DND-41 (cell line): ENCODE results near the gene LHPP.

Experiments
- ATAC-seq: fragments of 200-7000 bp; cut with Tn5 transposase; 3 replicates; pipeline ENCODE4 v1.9.1; 2021; ENCODE audit warnings: low read depth; ENCODE audit not compliant: insufficient read depth
- DNase-seq: peaks from one replicate; pipeline ENCODE4 v3.0.0-alpha.2; 2020
- H2AFZ ChIP-seq: 2 replicates; pipeline ENCODE4 v1.6.0; 2012; ENCODE audit warnings: low read depth, low read length
- H3K27ac ChIP-seq: 2 replicates; pipeline ENCODE4 v1.5.1; 2012; ENCODE audit warnings: low read length, inconsistent platforms
- H3K27me3 ChIP-seq: fragments of 200-600 bp; sonication (generic); 2 replicates; pipeline ENCODE4 v1.6.0; 2012; ENCODE audit warnings: low read length, mild to moderate bottlenecking, inconsistent platforms; ENCODE audit not compliant: insufficient read depth, poor library complexity
- H3K36me3 ChIP-seq: 2 replicates; pipeline ENCODE4 v1.5.1; 2012; ENCODE audit warnings: low read length, inconsistent platforms; ENCODE audit not compliant: insufficient read depth
- H3K4me1 ChIP-seq: 2 replicates; pipeline ENCODE4 v1.5.1; 2012; ENCODE audit warnings: mild to moderate bottlenecking, low read length; ENCODE audit not compliant: insufficient read depth
- H3K4me2 ChIP-seq: 2 replicates; pipeline ENCODE4 v1.6.0; 2012; ENCODE audit warnings: mild to moderate bottlenecking, moderate library complexity, low read length, inconsistent platforms; ENCODE audit not compliant: insufficient read depth
- H3K4me3 ChIP-seq, 2 experiments: fragments of 200-600 bp in 1 of 2; shearing (Covaris generic) in 1 of 2; 2 replicates each; pipeline ENCODE4 v1.5.1; 2012 to 2016; ENCODE audit warnings: inconsistent platforms in 2 of 2, low read length in 2 of 2, mild to moderate bottlenecking in 2 of 2, low read depth in 1 of 2, moderate library complexity in 1 of 2
- H3K79me2 ChIP-seq: 2 replicates; pipeline ENCODE4 v1.6.0; 2012; ENCODE audit warnings: low read length, inconsistent platforms; ENCODE audit not compliant: insufficient read depth
- H3K9ac ChIP-seq: 2 replicates; pipeline ENCODE4 v1.6.0; 2012; ENCODE audit warnings: low read depth, mild to moderate bottlenecking, inconsistent platforms, low read length, moderate library complexity
- H3K9me3 ChIP-seq: 2 replicates; pipeline ENCODE4 v1.5.1; 2012; ENCODE audit warnings: low read length, moderate library complexity, mild to moderate bottlenecking, inconsistent platforms; ENCODE audit not compliant: insufficient read depth, severe bottlenecking
- H4K20me1 ChIP-seq: 2 replicates; pipeline ENCODE4 v1.6.0; 2012; ENCODE audit warnings: low read length; ENCODE audit not compliant: insufficient read depth
- CTCF ChIP-seq: IDR thresholded peaks from 2 replicates; pipeline ENCODE4 v1.5.1; 2012; ENCODE audit warnings: borderline replicate concordance, low read length, moderate library complexity, mild to moderate bottlenecking; ENCODE audit not compliant: poor library complexity, severe bottlenecking; ENCODE audit errors: extremely low read depth
- EZH2 ChIP-seq: IDR thresholded peaks from 3 replicates; pipeline ENCODE4 v1.6.1; 2012; ENCODE audit warnings: borderline replicate concordance, low read depth, mild to moderate bottlenecking, moderate library complexity, low read length, inconsistent platforms; ENCODE audit not compliant: severe bottlenecking

LHPP gene

GRCh38 chr10:124604214-124605000 lies 142.8 kb downstream of the LHPP start:
- DNase-seq (no peak), ATAC-seq (no peak)
- Histone ChIP-seq H3K79me2 (no peaks in the 10 kb centered on the region), H3K27me3 (no peaks in the 10 kb centered on the region), H3K4me2 (no peak overlapping the region), H4K20me1 (0 out of 2 replicates have a peak, but pooled peaks cover 2% of the 10 kb centered on the region), H3K9me3 (no peaks in the 10 kb centered on the region), H3K4me1 (peaks cover 5% of the 10 kb centered on the region; the same call in 1 of the 2 replicates), H3K9ac (no peak overlapping the region), H3K36me3 (peaks cover under 1% of the 10 kb centered on the region; the same call in 1 of the 2 replicates), H3K4me3 (no peak overlapping the region), H2AFZ (no peak overlapping the region), H3K27ac (0 out of 2 replicates have a peak overlapping the region, but pooled peaks have one; percentile 44)
- TF ChIP-seq CTCF, result no peak
- no peak for TF ChIP-seq EZH2

- DNase-seq, result no peak
- H3K4me2 ChIP-seq, result no peak overlapping the region
- H3K27me3 ChIP-seq, result no peaks in the 10 kb centered on the region
- H3K4me3 ChIP-seq, result no peak overlapping the region
- H4K20me1 ChIP-seq, result 0 out of 2 replicates have a peak, but pooled peaks cover 2% of the 10 kb centered on the region
- H3K27ac ChIP-seq, result no peak overlapping the region
- 0 out of 2 replicates have a peak, but pooled peaks cover 4% of the 10 kb centered on the region for H3K79me2 ChIP-seq
- no peak overlapping the region for H2AFZ ChIP-seq
- peaks cover 6% of the 10 kb centered on the region for H3K36me3 ChIP-seq
- H3K9me3 ChIP-seq, result no peaks in the 10 kb centered on the region
- no peak for TF ChIP-seq CTCF
- no peak for TF ChIP-seq EZH2
- H3K4me1 ChIP-seq, result peaks cover 8% of the 10 kb centered on the region
- no peak for ATAC-seq
- no peak overlapping the region for H3K9ac ChIP-seq
Measured at GRCh38 chr10:124605001-124605370, 143.4 kb downstream of the LHPP start.

GRCh38 chr10:124605481-124605855 lies 143.8 kb downstream of the LHPP start:
- H3K27me3 ChIP-seq, result no peaks in the 10 kb centered on the region
- H4K20me1 ChIP-seq, result 0 out of 2 replicates have a peak, but pooled peaks cover 2% of the 10 kb centered on the region
- 0 out of 2 replicates have a peak, but pooled peaks cover 4% of the 10 kb centered on the region for H3K79me2 ChIP-seq
- peaks cover 8% of the 10 kb centered on the region for H3K4me1 ChIP-seq
- H3K36me3 ChIP-seq, result peaks cover 8% of the 10 kb centered on the region
- no peak overlapping the region for H2AFZ ChIP-seq
- no peak overlapping the region for H3K27ac ChIP-seq
- no peaks in the 10 kb centered on the region for H3K9me3 ChIP-seq
- ATAC-seq (no peak), DNase-seq (no peak)
- H3K9ac ChIP-seq, result no peak overlapping the region
- H3K4me3 ChIP-seq, result no peak overlapping the region
- no peak overlapping the region for H3K4me2 ChIP-seq
- TF ChIP-seq EZH2 (no peak), CTCF (no peak)
